SIG-M5 treated with dmso at 0.1 percent for 504 hours (cell line): Measurements from ENCODE around the gene GAS1.
A peak's percentile ranks its signal among the peaks of the same experiment; 100 is the strongest.

Source experiments
- DNase-seq: peaks from one replicate; lab custom pipeline; 2025; ENCODE audit not compliant: unreplicated experiment; lab: John Stamatoyannopoulos, UW

Gene GAS1, protein sequence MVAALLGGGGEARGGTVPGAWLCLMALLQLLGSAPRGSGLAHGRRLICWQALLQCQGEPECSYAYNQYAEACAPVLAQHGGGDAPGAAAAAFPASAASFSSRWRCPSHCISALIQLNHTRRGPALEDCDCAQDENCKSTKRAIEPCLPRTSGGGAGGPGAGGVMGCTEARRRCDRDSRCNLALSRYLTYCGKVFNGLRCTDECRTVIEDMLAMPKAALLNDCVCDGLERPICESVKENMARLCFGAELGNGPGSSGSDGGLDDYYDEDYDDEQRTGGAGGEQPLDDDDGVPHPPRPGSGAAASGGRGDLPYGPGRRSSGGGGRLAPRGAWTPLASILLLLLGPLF

GRCh38 chr9:86947146-86948073, at the start of gene GAS1:
Gene GAS1 (minus strand): TSS chr9:86947506. CDS start chr9:86946779, 727 bp downstream.
- DNase-seq, result peak; percentile 51

GRCh38 chr9:86994231-86994630, 46.9 kb upstream of the GAS1 start:
- no peak for DNase-seq

- no peak for DNase-seq
These were observed 46.5 kb upstream of the GAS1 start for GRCh38 chr9:86993830-86994229.

DNA sequence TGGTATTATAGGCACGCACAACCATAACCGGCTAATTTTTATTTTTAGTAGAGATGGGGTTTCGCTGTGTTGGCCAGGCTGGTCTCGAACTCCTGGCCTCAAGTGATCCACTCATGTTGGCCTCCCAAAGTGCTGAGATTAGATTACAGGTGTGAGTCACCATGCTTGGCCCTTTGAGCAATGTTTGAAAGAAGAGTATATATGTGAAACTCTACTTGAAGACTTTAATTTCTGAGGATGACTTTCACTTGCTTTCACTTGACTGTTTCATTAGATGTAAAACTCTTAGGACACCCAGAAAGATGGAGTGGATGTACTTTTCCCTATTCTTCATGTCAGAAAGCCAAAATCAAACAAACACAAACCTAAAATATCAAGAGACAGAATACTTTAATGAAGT, 43.8 kb upstream of the GAS1 start:
- no peak for DNase-seq

- no peak for DNase-seq
These were observed 43.0 kb upstream of the GAS1 start for GRCh38 chr9:86990290-86990689.

DNA sequence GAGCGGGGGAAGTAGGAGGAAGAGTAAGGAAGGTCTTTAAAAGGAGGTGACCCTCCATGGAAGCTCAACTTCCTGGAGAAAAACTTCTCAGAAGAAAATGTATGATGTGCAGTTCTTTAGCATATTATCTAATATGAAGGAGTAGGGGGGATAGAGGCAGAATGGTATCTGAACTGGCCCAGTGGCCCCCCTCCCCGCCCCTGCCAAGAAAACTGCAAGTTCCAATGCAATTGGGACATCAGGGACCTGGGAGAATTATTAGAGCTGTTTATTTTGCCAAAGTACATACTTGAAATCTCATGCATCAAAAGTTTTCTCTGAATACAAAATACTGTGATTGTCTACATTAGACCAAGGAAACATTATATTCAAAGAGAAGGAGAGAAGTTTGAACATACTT, 40.6 kb upstream of the GAS1 start:
- no peak for DNase-seq

- DNase-seq, result no peak
These were observed 37.9 kb upstream of the GAS1 start for GRCh38 chr9:86985132-86985647.

DNA sequence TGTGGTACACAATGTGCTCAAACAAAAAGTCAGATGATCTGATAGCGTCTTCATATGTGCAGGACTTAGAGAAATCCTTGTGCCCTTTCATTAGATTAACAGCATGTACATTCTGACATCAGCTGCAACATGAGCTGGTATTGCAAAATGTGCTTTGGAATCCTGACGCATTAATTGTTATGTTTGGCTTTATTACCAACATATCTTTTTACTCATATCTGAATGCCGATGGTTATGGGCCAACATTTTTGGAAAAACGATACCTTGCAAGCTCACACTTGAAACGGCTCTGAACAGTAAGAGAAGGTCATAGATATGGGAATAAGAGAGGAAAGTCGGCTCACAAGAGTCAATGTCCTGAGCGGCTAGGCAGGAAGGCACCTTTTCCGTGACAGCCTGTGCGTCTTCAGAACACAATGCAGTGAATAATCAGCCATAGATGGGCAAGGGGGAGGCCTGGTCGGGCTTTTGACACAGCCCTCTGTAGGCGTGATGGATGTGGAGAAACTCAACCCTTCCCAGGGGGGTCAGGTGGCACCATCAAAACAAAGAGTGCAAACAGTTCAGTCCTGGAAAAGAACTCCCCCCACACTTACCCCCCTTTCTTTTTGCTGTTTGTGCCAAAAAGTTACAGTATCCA, 36.4 kb upstream of the GAS1 start:
- DNase-seq, result no peak

DNA sequence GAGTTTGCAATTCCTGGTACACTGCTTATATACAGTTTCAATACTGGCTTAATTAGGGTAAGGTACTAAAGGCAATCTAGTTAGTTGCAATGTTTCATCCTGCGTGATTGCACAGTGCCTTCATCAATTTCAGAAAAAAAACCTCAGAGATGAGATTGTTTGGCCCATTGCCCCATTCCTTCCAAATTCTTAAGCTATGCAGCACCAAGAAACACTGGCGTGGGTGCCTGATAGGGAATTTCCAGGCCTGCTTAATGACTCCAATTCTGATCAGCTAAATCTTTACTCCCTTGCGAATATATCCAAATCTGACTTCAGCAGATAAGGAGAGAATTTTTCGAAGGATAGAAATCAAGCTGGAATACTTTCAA, 35.9 kb upstream of the GAS1 start:
- DNase-seq, result no peak

- no peak for DNase-seq
These were observed 33.5 kb upstream of the GAS1 start for GRCh38 chr9:86980802-86981201.

DNA sequence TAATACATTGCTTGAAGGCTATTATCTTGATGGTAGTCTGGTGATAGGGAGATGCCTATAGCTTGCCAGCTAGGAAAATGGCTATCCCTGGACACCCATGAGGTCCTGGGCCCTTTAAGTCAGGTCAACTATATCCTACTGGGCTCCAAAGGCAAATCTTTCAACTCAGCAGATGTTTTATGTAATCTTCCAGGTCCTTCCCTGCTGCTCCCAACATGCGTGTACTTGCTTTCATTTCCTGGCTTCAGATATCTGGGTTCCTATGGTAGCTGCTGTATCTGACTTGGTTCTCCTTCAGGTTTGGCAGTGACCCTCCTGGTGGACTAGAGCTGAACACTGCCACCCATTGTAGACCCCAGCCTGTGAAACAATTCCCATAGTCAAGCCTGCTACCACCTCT, 32.4 kb upstream of the GAS1 start:
- DNase-seq, result no peak

DNA sequence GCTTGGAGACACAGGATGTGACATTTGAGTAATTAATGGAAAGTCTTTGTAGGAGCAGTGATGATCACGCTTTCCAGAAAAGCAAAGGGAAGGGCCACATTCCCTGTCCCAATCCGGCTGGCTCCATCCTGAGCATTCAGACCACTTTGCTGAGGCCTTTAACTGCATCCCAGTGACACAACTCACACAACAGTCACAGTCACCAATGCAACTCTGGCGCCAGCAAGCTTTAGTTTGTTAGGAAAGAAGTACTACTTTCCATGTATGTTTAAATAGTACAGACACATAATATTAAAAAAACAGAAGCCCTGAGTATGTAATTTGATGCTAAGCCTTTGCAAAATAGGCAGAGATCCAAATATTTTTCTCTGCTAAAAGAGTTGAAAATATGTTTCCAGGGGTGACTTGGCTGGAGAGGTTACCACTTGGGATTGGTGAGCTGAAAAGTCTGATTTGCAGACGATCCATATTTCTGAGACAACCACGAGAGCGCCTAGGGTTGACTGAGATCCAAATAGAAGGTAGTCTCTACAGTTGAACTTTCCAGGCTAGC, 31.7 kb upstream of the GAS1 start:
- no peak for DNase-seq

GRCh38 chr9:86978413-86978812, 31.1 kb upstream of the GAS1 start:
- DNase-seq, result no peak

DNA sequence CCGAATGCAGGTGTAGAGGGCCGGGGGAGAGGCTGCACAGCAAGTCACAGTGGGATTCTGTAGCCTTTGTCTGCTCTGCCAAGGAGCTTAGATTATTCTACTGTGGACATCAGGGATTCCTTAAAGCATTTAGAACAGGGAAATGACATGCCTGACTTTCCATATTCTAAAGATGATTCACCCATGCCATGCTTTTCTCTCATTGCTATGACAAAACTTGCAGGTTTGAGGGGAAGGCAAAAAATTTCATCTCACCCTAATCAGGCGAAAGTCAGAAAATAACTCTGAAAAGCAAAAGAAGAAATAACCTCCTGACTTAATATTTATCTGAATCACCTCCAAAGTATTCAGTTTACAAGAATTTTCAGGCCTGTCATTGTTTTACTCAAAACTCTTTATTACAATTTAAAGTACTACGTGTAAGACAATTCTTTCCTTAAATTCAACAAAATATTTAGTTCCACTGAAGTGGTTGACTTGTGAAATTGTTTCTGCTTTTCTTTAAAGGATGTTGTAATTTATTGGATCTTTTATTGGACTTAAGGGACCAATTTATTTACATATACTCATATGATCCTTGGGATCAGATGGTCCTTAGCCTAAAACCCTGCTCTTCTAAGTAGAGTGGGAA, 30.0 kb upstream of the GAS1 start:
- no peak for DNase-seq

DNA sequence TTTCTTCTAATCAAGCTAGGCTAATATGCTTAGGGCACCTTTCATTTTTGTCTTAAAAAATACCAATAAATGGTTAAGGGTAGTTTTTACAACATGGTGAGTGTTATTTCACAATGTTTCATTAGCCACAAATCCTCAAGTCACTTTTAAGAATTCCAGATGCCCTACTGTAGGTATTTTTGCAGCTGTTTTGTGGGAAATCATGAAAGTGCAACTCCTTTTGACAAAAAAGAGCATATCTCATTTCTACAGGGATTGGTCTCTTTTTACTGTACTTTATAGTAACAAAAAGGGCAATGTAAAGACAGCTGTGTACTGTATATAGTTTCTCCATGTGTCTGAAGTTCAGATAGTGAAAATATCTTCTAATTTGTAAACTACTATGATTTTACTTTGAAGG, 28.3 kb upstream of the GAS1 start:
- DNase-seq, result no peak

- DNase-seq, result no peak
These were observed 27.7 kb upstream of the GAS1 start for GRCh38 chr9:86975036-86975435.

GRCh38 chr9:86974421-86974820, 27.1 kb upstream of the GAS1 start:
- no peak for DNase-seq

- DNase-seq, result no peak
These were observed 24.4 kb upstream of the GAS1 start for GRCh38 chr9:86971742-86972141.

DNA sequence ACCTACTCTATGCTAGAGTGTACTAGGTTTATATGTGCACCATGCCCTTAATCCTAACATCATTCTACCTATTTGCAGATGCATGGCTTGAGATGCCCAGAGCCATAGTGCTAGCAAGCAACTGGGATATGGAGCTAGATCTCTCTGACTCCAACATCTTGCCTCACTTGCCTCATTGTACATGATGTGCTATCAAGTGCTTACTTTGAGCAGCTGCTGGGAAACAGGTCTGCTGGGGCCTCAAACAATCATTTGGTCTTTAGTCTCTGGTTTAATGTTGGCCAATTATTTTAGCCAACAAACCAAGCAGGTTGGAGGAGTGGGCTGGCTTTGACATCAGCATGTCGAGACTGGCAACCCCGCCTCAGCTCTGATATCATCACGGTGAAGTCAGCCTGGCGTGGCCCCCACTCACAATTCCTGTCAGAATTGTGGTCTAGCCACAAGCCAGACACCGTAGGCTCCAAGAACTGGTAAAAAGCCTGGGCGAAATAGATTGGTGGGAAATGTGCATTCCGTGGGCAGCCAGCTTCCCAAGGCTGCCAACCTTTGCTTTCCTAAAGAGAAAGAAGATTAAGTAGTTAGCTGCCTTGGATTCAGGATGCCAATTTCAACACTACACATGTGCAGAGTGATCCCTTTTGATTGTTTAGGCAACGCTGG, 21.1 kb upstream of the GAS1 start:
- no peak for DNase-seq

DNA sequence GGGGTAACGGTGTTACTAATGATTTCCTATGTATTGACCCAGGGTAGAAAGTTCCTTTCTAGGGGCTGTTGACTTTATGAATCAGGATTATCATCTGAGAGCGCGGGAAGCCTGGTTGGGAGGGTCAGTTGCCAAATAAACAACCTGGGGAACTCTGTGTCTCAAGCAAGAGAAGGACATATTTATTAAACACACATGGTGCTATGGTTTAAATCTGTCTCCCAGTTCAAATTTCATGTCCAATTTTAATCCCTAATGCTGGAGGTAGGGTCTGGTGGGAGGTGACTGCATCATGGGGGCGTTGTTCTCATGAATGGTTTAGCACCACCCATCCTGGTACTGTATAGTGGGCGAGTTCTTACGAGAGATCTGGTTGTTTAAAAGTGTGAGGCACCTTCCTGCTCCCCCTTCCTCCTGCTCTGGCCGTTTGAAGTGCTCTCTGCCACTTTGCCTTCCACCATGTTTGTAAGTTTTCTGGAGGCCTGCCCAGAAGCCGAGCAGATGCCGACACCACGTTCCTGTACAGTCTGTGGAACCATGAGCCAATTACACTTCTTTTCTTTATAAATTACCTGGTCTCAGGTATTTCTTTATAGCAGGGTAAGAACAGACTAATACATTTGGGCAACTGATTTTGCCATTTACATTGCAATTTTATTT, 19.7 kb upstream of the GAS1 start:
- no peak for DNase-seq
